Midbrain (tissue), 1 donor: ENCODE measurements around the gene SMIM44.

Experiments used
- DNase-seq: peaks from one replicate; lab custom pipeline; 2025; lab: John Stamatoyannopoulos, UW

SMIM44 gene

DNA sequence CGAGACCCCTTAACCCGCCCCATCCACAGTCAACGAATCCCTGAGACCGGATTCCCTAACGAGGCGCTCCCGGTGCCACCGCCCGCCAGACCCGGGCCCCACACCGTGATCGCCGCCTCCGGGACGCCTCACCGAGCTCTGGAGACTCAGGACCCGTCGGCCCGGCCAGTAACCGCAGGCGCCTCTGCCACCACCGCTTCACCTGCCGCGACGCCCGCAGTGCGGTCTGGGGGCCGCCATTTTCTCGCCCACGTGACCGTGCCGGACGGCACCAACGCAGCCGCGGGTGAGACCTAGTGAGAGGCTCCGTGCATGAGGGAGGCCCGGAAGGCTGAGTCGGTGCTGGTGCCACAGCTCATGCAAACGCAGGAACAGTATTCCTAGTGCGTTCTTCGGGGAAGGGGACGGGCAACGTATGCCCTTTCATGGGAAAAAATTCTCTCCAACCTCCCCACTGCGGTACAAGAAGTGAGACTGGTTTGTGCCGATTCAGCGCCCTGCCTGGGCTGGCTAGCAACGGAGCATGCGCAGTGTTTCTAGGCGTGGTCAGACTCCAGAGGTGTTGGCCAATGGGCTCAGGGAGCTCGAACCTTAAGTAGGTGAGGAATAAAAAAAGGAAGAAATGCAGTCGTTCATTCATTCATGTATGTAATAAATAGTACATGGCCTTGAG is 17.3 kb upstream of the SMIM44 start, which contains the start of gene DOHH:
Gene DOHH (minus strand): TSS at position 246 of the 673 bp plus-strand sequence. CDS start 3,860 bp downstream, outside the sequence.
- DNase-seq = peak; percentile 96

- DNase-seq = no peak
Measured at GRCh38 chr19:3499738-3500428, 16.6 kb upstream of the SMIM44 start.

GRCh38 chr19:3497757-3498520 is 14.7 kb upstream of the SMIM44 start:
- no peak for DNase-seq

- DNase-seq = no peak
Measured at GRCh38 chr19:3496392-3497273, 13.4 kb upstream of the SMIM44 start.

DNA sequence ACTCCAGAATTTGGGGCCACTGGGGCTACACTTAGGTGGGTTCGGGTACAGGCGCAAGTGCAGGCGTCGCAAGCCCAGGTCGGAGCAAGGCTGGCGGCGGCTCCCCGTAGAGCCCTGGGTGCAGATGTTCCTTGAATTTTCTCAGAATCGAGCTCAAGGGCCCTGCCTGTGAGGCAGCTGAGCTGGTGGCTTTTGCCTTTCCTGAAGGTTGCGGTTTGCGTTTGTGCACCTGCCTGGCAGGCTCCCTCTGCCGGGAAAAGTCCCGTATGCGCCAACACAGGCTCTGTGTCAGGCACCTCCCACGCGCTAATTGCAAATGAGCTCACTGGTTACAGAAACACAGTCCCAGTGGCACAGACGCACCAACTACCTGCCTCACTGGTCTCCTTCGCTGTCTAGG is 11.3 kb upstream of the SMIM44 start:
- DNase-seq = no peak

- DNase-seq = peak; percentile 92
Measured at GRCh38 chr19:3494051-3494450, 10.8 kb upstream of the SMIM44 start.

DNA sequence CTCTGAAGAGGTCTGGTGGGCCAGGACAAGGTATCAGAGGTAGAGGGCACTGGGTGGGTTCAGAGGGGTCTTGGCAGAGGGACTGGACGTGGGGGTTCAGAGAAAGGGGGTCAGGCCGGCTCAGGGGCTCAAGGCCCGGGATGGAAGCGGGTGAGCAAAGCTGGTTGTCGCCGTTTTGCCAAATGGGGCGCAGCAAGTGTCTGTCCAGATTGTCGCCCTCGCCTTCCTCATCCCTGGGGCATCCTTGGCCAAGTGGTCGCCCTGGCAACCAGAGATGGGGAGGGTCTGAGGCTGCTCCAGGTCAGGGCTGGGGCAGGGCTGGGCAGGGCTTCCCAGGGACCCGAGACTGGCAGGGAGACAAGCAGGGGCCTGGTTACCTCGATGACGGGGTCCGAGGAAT is 10.4 kb upstream of the SMIM44 start:
- DNase-seq = no peak

DNA sequence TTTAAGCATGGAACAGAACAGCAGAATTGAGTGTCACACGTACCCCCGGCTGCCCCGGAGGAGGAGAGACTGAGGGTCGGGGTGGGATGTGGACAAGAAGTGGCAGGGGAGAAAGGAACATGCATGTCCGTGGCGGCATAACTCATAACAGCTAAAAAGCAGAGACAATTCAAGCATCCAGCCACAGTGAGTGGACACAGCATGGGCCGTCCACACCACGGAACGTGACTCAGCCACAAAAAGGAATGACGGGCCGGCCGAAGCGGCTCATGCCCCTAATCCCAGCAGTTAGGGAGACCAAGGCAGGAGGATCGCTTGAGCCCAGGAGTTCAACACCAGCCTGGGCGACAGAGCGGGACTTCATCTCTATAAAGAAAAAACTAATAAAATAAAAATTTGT is 9.7 kb upstream of the SMIM44 start:
- no peak for DNase-seq

DNA sequence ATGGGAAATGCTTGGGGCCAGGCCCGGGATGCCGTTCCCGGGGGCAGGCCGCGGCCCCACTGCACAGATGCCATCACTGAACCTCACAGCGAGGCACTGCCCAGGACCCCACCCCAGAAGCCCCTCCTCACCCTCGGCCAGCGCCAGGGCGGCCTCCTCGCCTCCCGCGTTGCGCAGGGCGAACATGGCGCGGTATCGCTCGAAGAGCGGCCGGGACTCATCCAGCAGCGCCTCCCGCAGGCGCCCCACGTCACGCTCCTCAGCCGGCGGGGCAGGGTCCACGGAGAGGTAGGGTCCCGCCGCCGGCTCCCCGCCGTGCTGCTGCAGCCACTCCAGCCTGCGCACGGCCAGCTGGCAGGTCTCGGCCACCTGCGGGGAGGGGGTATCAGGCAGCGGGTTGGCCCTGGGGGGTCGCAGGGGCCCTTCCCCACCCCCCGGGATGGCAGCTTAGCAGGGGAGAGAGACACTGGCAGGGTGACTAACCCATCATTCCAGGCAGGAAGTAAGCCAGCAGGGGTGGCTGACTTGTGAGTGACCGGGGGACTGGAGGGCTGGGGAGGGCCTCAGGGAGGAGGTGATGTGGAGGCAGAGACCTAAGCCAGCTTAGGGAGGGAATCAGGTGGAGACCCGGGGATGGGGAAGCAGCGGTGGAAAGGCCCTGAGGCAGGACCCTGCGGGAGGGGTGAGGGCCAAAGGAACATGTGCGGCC is 9.0 kb upstream of the SMIM44 start:
- DNase-seq = no peak

DNA sequence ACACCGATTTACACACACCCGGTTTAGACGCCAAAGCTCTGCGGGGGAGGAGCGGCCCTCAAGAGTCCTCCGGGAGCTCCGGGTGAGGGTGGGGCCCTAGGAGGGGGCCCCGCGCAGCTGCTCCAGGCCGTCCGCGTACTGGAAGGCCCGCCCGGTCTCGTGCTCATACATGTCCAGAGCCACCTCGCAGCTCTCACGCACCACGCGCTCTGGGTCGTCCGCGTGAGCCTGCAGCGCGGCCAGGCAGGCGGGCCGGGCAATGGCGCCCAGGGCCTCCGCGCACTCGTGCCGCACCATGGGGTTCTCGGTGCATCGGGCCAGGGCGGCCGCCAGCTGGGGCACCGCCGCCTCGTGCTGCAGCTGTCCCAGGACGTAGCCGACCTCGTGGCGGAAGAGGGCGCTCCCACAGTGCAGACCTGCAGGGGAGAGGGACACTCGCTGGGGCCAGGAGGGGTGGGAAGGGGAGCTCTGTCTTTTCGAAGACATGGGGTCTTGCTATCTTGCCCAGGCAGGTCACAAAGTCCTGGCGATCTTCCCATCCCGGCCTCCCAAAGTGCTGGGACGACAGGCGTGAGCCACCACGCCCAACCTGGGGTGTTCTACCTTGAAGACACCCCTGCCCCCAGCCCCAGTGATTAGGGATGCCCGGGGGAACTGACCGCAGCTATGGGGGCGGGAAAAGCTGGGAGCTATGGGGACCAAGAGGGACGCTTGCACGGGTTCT is 8.3 kb upstream of the SMIM44 start:
- DNase-seq = no peak

- DNase-seq = no peak
Measured at GRCh38 chr19:3482507-3483225, 575 bp downstream of the SMIM44 start.

GRCh38 chr19:3481241-3482090 is 1.8 kb downstream of the SMIM44 start:
- no peak for DNase-seq

DNA sequence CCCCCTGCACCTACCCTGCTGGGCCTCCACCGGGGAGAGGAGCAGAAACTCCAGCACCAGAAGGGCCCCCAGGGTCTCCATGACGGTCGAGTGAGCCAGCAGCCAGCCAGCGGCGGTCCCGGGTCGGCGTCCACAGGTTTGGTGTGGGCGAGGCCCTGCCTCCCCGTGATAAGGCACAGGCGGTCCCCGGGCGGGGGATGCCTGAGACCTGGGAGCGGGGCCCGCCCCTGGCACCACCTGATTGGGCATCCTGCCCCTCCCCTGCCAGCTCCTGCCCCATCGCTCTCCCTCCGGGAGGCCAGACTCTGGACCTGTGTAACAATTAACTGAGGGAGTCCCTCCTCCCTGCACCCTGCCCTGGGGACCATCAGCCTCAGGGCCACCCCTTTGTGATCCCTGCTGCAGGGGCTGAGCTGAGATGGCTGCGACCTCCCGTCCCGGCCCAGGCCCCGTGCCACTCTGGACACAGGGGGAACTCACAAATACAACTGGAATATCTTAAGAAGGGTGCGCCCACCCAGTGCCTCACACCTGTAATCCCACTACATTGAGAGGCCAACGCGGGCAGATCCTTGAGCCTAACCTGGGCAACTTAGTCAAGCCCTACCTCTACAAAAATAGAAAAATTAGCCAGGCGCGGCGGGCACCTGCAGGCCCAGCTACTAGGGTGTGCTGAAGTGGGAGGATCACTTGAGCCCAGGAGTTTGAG is 2.7 kb downstream of the SMIM44 start, which contains the start of gene SMIM24:
Gene SMIM24 (minus strand): TSS at position 143 of the 709 bp plus-strand sequence. CDS start 62 bp downstream, at position 81.
- no peak for DNase-seq

GRCh38 chr19:3479834-3480215 is 3.4 kb downstream of the SMIM44 start:
- no peak for DNase-seq

- DNase-seq = no peak
Measured at GRCh38 chr19:3479177-3479833, 3.9 kb downstream of the SMIM44 start.

DNA sequence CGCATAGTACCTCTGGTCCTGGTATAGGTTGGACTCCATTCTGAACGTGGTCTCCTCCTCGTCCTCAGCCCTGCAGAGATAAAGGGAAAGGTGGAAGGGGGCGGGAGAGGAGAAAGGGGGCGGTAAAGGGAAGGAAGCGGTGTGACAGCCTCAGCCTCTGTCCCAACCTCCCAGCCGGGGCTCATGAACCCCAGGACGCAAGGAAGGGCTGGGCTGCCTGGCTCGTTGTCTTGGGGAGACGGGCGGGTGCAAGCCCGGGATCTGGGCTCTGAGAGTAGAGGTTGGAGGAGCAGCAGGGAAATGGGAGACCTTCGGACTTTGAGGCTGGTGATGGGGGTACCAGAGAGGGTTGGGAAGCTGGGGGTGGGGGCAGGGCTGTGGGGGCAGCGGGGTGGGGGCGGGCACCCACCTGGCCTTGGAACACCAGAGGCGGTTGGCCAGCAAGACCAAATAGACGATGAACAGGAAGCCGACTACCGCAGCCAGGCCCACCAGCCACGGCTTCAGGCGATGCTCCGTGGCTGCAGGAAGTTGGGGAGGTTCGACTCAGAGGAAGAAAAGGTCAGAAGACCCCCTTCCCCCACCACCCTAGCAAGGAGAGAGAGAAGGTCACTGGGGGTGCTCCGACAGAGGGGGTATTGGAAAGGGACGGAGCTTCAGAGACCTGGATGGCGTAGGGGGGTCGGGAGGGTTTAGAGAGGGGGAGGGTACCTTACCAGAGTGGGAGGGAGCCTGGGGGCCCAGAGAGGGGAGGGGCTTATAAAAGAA is 4.6 kb downstream of the SMIM44 start:
- no peak for DNase-seq

- no peak for DNase-seq
Measured at GRCh38 chr19:3477951-3478350, 5.3 kb downstream of the SMIM44 start.
